Ishikawa (cell line): ENCODE data around the gene CD300E.

ENCODE experiments used
- CEBPB ChIP-seq: IDR thresholded peaks from 2 replicates; pipeline ENCODE4 v1.6.1; 2012
- CREB1 ChIP-seq: IDR thresholded peaks from 2 replicates; pipeline ENCODE4 v1.6.1; 2012; ENCODE audit warnings: low read depth
- EGR1 ChIP-seq: IDR thresholded peaks from 2 replicates; pipeline ENCODE4 v1.6.1; 2012
- EP300 ChIP-seq: IDR thresholded peaks from 2 replicates; pipeline ENCODE4 v1.6.1; 2012; ENCODE audit warnings: borderline replicate concordance
- FOXM1 ChIP-seq: IDR thresholded peaks from 2 replicates; pipeline ENCODE4 v1.6.1; 2012; ENCODE audit warnings: low read depth, borderline replicate concordance
- MAX ChIP-seq: IDR thresholded peaks from 2 replicates; pipeline ENCODE4 v1.6.1; 2012
- NFIC ChIP-seq: IDR thresholded peaks from 2 replicates; pipeline ENCODE4 v1.6.1; 2012
- RAD21 ChIP-seq: IDR thresholded peaks from 2 replicates; pipeline ENCODE4 v1.6.1; 2012; ENCODE audit warnings: low read depth
- REST ChIP-seq: IDR thresholded peaks from 2 replicates; pipeline ENCODE4 v1.6.1; 2012; ENCODE audit warnings: low read depth, mild to moderate bottlenecking
- TAF1 ChIP-seq: IDR thresholded peaks from 2 replicates; pipeline ENCODE4 v1.6.1; 2012; ENCODE audit warnings: low read depth, mild to moderate bottlenecking
- TCF12 ChIP-seq: IDR thresholded peaks from 2 replicates; pipeline ENCODE4 v1.6.1; 2012; ENCODE audit warnings: low read depth
- TEAD4 ChIP-seq: IDR thresholded peaks from 2 replicates; pipeline ENCODE4 v1.6.1; 2012
- USF1 ChIP-seq: IDR thresholded peaks from 2 replicates; pipeline ENCODE4 v1.6.1; 2012
- YY1 ChIP-seq: IDR thresholded peaks from 2 replicates; pipeline ENCODE4 v1.6.1; 2012; ENCODE audit warnings: low read depth
- ZBTB7A ChIP-seq: IDR thresholded peaks from 2 replicates; pipeline ENCODE4 v1.6.1; 2012; ENCODE audit warnings: low read depth

The CD300E gene

GRCh38 chr17:74637926-74638325 lies 14.4 kb upstream of the CD300E start:
- TF ChIP-seq REST (no peak), TAF1 (no peak), TCF12 (no peak), ZBTB7A (no peak), FOXM1 (no peak), NFIC (no peak), YY1 (no peak), MAX (no peak), RAD21 (no peak), CREB1 (no peak), EP300 (no peak), CEBPB (no peak), EGR1 (no peak), USF1 (no peak), TEAD4 (no peak)

- TF ChIP-seq CREB1 (no peak), REST (no peak), FOXM1 (no peak), TCF12 (no peak), EP300 (no peak), ZBTB7A (no peak), MAX (no peak), USF1 (no peak), EGR1 (no peak), NFIC (no peak), RAD21 (no peak), TEAD4 (no peak), TAF1 (no peak), CEBPB (no peak), YY1 (no peak)
Observed at GRCh38 chr17:74637265-74637664, 13.7 kb upstream of the CD300E start.

- TF ChIP-seq FOXM1, result no peak
- TF ChIP-seq NFIC, result no peak
- no peak for TF ChIP-seq CREB1
- TF ChIP-seq TEAD4, result no peak
- TF ChIP-seq USF1, result no peak
- TF ChIP-seq EP300, result no peak
- no peak for TF ChIP-seq CEBPB
- TF ChIP-seq YY1, result no peak
- no peak for TF ChIP-seq TAF1
- no peak for TF ChIP-seq RAD21
- TF ChIP-seq EGR1, result no peak
- TF ChIP-seq MAX, result no peak
- no peak for TF ChIP-seq ZBTB7A
Observed at GRCh38 chr17:74635418-74635817, 11.9 kb upstream of the CD300E start.

- TF ChIP-seq TCF12 (no peak), NFIC (no peak), FOXM1 (no peak), EP300 (no peak), YY1 (no peak), TEAD4 (no peak), MAX (no peak), RAD21 (no peak), REST (no peak), CREB1 (no peak), TAF1 (no peak), EGR1 (no peak), USF1 (no peak), ZBTB7A (no peak), CEBPB (no peak)
Observed at GRCh38 chr17:74633326-74633725, 9.8 kb upstream of the CD300E start.
